NCI-H1436 treated with DMSO at 0.1 percent for 48 hours (cell line): Measurements from ENCODE around the gene PDE4D.

Experiments
- DNase-seq: peaks from one replicate; lab custom pipeline; 2025; lab: John Stamatoyannopoulos, UW

Gene PDE4D

GRCh38 chr5:59838989-59839388, 54.5 kb downstream of the PDE4D start:
- DNase-seq, result no peak

GRCh38 chr5:59838067-59838466, 55.5 kb downstream of the PDE4D start:
- no peak for DNase-seq

- no peak for DNase-seq
Observed at GRCh38 chr5:59837071-59837470, 56.5 kb downstream of the PDE4D start.

- no peak for DNase-seq
Observed at GRCh38 chr5:59835800-59836199, 57.7 kb downstream of the PDE4D start.

GRCh38 chr5:59833448-59833847, 60.1 kb downstream of the PDE4D start:
- no peak for DNase-seq

- no peak for DNase-seq
Observed at GRCh38 chr5:59832577-59833301, 60.8 kb downstream of the PDE4D start.

- no peak for DNase-seq
Observed at GRCh38 chr5:59831326-59832010, 62.1 kb downstream of the PDE4D start.

- DNase-seq, result no peak
Observed at GRCh38 chr5:59830536-59831200, 62.9 kb downstream of the PDE4D start.

GRCh38 chr5:59829922-59830321, 63.6 kb downstream of the PDE4D start:
- DNase-seq, result no peak

- DNase-seq, result no peak
Observed at GRCh38 chr5:59829386-59829785, 64.1 kb downstream of the PDE4D start.

GRCh38 chr5:59828623-59829022, 64.9 kb downstream of the PDE4D start:
- DNase-seq, result no peak

GRCh38 chr5:59826996-59827395, 66.5 kb downstream of the PDE4D start:
- no peak for DNase-seq

- no peak for DNase-seq
Observed at GRCh38 chr5:59823420-59823819, 70.1 kb downstream of the PDE4D start.

GRCh38 chr5:59819806-59820205, 73.7 kb downstream of the PDE4D start:
- DNase-seq, result no peak

GRCh38 chr5:59817536-59817935, 76.0 kb downstream of the PDE4D start:
- no peak for DNase-seq

- DNase-seq, result no peak
Observed at GRCh38 chr5:59816654-59817300, 76.7 kb downstream of the PDE4D start.

- DNase-seq, result no peak
Observed at GRCh38 chr5:59814537-59814872, 79.0 kb downstream of the PDE4D start.

GRCh38 chr5:59813761-59814536, 79.6 kb downstream of the PDE4D start:
- no peak for DNase-seq

- DNase-seq, result peak; percentile 14
Observed at GRCh38 chr5:59810041-59810440, 83.5 kb downstream of the PDE4D start.

GRCh38 chr5:59807806-59808205, 85.7 kb downstream of the PDE4D start:
- no peak for DNase-seq

- no peak for DNase-seq
Observed at GRCh38 chr5:59800347-59800893, 93.1 kb downstream of the PDE4D start.
